NCI-H128 (cell line): ENCODE results near the gene COL18A1.
"Not testable (repeated sequence)": the region's sequence is repeated elsewhere in the genome, so short reads cannot be mapped to it uniquely, and the experiment has no call there.

Source experiments
- DNase-seq: peaks from one replicate; lab custom pipeline; 2025; ENCODE audit not compliant: unreplicated experiment; lab: John Stamatoyannopoulos, UW

Gene COL18A1

GRCh38 chr21:45423968-45424853, 19.2 kb downstream of the COL18A1 start:
- DNase-seq = no peak

GRCh38 chr21:45424854-45425795, 20.2 kb downstream of the COL18A1 start:
- no peak for DNase-seq

- DNase-seq = no peak
Measured at GRCh38 chr21:45427331-45428271, 22.6 kb downstream of the COL18A1 start.

GRCh38 chr21:45428534-45428933, 23.6 kb downstream of the COL18A1 start:
- DNase-seq = no peak

GRCh38 chr21:45429221-45430175, 24.5 kb downstream of the COL18A1 start:
- DNase-seq = no peak

GRCh38 chr21:45430521-45431501, 25.8 kb downstream of the COL18A1 start:
- DNase-seq = no peak

- no peak for DNase-seq
Measured at GRCh38 chr21:45431781-45432572, 27.0 kb downstream of the COL18A1 start.

GRCh38 chr21:45432575-45433255, 27.8 kb downstream of the COL18A1 start:
- no peak for DNase-seq

- DNase-seq = no peak
Measured at GRCh38 chr21:45433301-45433700, 28.3 kb downstream of the COL18A1 start.

- DNase-seq = no peak
Measured at GRCh38 chr21:45433911-45434644, 29.1 kb downstream of the COL18A1 start.

- DNase-seq = no peak
Measured at GRCh38 chr21:45434645-45435217, 29.8 kb downstream of the COL18A1 start.

- no peak for DNase-seq
Measured at GRCh38 chr21:45435405-45435981, 30.5 kb downstream of the COL18A1 start.

GRCh38 chr21:45436351-45437065, 31.5 kb downstream of the COL18A1 start:
- DNase-seq = no peak

GRCh38 chr21:45437844-45438243, 32.9 kb downstream of the COL18A1 start:
- not testable (repeated sequence) for DNase-seq
